H1 (cell line): ENCODE results near the gene NYAP2. TPM values are rescaled to one million over a fixed set of nuclear protein-coding genes. Genes with fewer than 3 reads are reported as not detected.

Experiments
- CTCF ChIA-PET: fragments of 300-600 bp; sonication (Branson Sonifier 250); formaldehyde crosslinking; loops from one replicate; lab custom pipeline; 2021; ENCODE audit not compliant: partially characterized antibody; lab: Charles Lee
- POLR2A ChIA-PET: fragments of 300-600 bp; sonication (Branson Sonifier 250); formaldehyde crosslinking; loops from one replicate; lab custom pipeline; 2021; ENCODE audit warnings: inconsistent platforms; ENCODE audit not compliant: partially characterized antibody; lab: Charles Lee
- DNase-seq, 2 experiments: peaks; one replicate each; pipeline versions ENCODE4 v3.0.0 to v3.0.0-alpha.2; 2010 to 2022; ENCODE audit warnings: low spot score in 2 of 2, low read depth in 1 of 2, mixed read lengths in 1 of 2
- FAIRE-seq: peaks from 2 replicates; lab custom pipeline; 2011; peaks lifted over from hg19 to GRCh38; lab: Jason Lieb, UNC
- H2AFZ ChIP-seq: 2 replicates; pipeline ENCODE4 v1.8.1; 2012; ENCODE audit warnings: low read length, inconsistent platforms
- H2AK5ac ChIP-seq: 2 replicates; pipeline ENCODE4 v1.6.1; 2013; ENCODE audit warnings: low read depth, low read length
- H2BK120ac ChIP-seq: replicated peaks from 2 replicates; pipeline ENCODE3; 2013; ENCODE audit warnings: low read depth, low read length, inconsistent platforms
- H2BK12ac ChIP-seq: 2 replicates; pipeline ENCODE4 v1.6.1; 2013; ENCODE audit warnings: low read depth, low read length
- H2BK15ac ChIP-seq: 2 replicates; pipeline ENCODE4 v1.6.1; 2013; ENCODE audit warnings: low read length
- H2BK20ac ChIP-seq: 2 replicates; pipeline ENCODE4 v1.6.1; 2013; ENCODE audit warnings: low read length
- H2BK5ac ChIP-seq: 2 replicates; pipeline ENCODE4 v1.6.1; 2013; ENCODE audit warnings: low read depth, low read length
- H3K14ac ChIP-seq: 2 replicates; pipeline ENCODE4 v1.6.1; 2013; ENCODE audit warnings: inconsistent platforms; ENCODE audit not compliant: insufficient read length
- H3K18ac ChIP-seq: 2 replicates; pipeline ENCODE4 v1.6.1; 2013; ENCODE audit warnings: low read length; ENCODE audit errors: extremely low read depth
- H3K23ac ChIP-seq: 2 replicates; pipeline ENCODE4 v1.6.1; 2013; ENCODE audit warnings: inconsistent platforms; ENCODE audit not compliant: insufficient read length
- H3K23me2 ChIP-seq: 2 replicates; pipeline ENCODE4 v1.6.1; 2013; ENCODE audit warnings: low read depth, low read length
- H3K27ac ChIP-seq: 2 replicates; pipeline ENCODE4 v1.6.1; 2011; ENCODE audit warnings: low read depth, low read length, inconsistent platforms
- H3K27me3 ChIP-seq, 4 experiments: replicated peaks in 1 of 4; 1 replicate in 1 of 4; 2 replicates in 3 of 4; pipeline versions ENCODE4 v1.6.1 to v1.8.1; 2011 to 2013; ENCODE audit warnings: low read length in 3 of 4, mild to moderate bottlenecking in 3 of 4, inconsistent platforms in 2 of 4, mixed read lengths in 2 of 4, moderate library complexity in 1 of 4; ENCODE audit not compliant: control insufficient read depth in 3 of 4, insufficient read depth in 3 of 4; ENCODE audit errors: extremely low read depth in 1 of 4
- H3K36me3 ChIP-seq, 4 experiments: 2 replicates each; pipeline versions ENCODE4 v1.6.1 to v1.8.1; 2011 to 2013; ENCODE audit warnings: mild to moderate bottlenecking in 4 of 4, low read length in 3 of 4, moderate library complexity in 2 of 4, control low read depth in 1 of 4, inconsistent platforms in 1 of 4; ENCODE audit not compliant: insufficient read depth in 4 of 4, control insufficient read depth in 2 of 4
- H3K4ac ChIP-seq: replicated peaks from 2 replicates; pipeline ENCODE3; 2013; ENCODE audit warnings: low read length, low read depth, mixed read lengths, inconsistent platforms; ENCODE audit not compliant: insufficient read length
- H3K4me1 ChIP-seq, 4 experiments: replicated peaks in 1 of 4; 1 replicate in 1 of 4; 2 replicates in 3 of 4; pipeline versions ENCODE4 v1.6.1 to v1.8.1; 2011 to 2013; ENCODE audit warnings: low read length in 3 of 4, inconsistent platforms in 2 of 4, mixed read lengths in 1 of 4; ENCODE audit not compliant: insufficient read depth in 4 of 4, control insufficient read depth in 3 of 4
- H3K4me2 ChIP-seq, 2 experiments: 2 replicates each; pipeline versions ENCODE4 v1.6.1 to v1.8.1; 2011 to 2013; ENCODE audit warnings: low read depth in 2 of 2, low read length in 2 of 2, control low read depth in 1 of 2, inconsistent platforms in 1 of 2, mild to moderate bottlenecking in 1 of 2; ENCODE audit not compliant: insufficient read depth in 1 of 2
- H3K4me3 ChIP-seq, 4 experiments: fragments of 200-600, 300-600 bp in 1 of 4; sonication (generic), shearing (Covaris generic), sonication (Bioruptor Twin) in 1 of 4; 2 replicates each; pipeline versions ENCODE4 v1.5.1 to v1.8.1; 2011 to 2016; ENCODE audit warnings: low read length in 4 of 4, low read depth in 3 of 4, control low read depth in 2 of 4, inconsistent platforms in 2 of 4, mild to moderate bottlenecking in 2 of 4, mixed read lengths in 1 of 4, moderate library complexity in 1 of 4; ENCODE audit not compliant: insufficient read depth in 2 of 4; ENCODE audit errors: extremely low read depth in 1 of 4
- H3K56ac ChIP-seq: replicated peaks from 2 replicates; pipeline ENCODE3; 2013; ENCODE audit warnings: low read depth, mild to moderate bottlenecking, mixed read lengths, low read length, inconsistent platforms; ENCODE audit not compliant: insufficient read length
- H3K79me1 ChIP-seq: 2 replicates; pipeline ENCODE4 v1.6.1; 2013; ENCODE audit warnings: low read depth, low read length, control low read depth
- H3K79me2 ChIP-seq, 2 experiments: 2 replicates each; pipeline versions ENCODE4 v1.6.1 to v1.8.1; 2012 to 2013; ENCODE audit warnings: low read length in 2 of 2, mild to moderate bottlenecking in 2 of 2, inconsistent platforms in 1 of 2; ENCODE audit not compliant: insufficient read depth in 2 of 2, control insufficient read depth in 1 of 2
- H3K9ac ChIP-seq, 4 experiments: replicated peaks in 1 of 4; 1 replicate in 1 of 4; 2 replicates in 3 of 4; pipeline versions ENCODE4 v1.6.1 to v1.8.1; 2011 to 2013; ENCODE audit warnings: low read depth in 3 of 4, low read length in 3 of 4, control low read depth in 2 of 4, mild to moderate bottlenecking in 2 of 4, moderate library complexity in 2 of 4, inconsistent platforms in 1 of 4; ENCODE audit errors: extremely low read depth in 1 of 4
- H3K9me3 ChIP-seq, 2 experiments: 2 replicates each; pipeline versions ENCODE4 v1.6.1 to v1.8.1; 2012 to 2013; ENCODE audit warnings: mild to moderate bottlenecking in 2 of 2, moderate library complexity in 2 of 2, control low read depth in 1 of 2, inconsistent platforms in 1 of 2, low read depth in 1 of 2, low read length in 1 of 2, mixed read lengths in 1 of 2; ENCODE audit not compliant: insufficient read depth in 2 of 2
- H4K20me1 ChIP-seq, 2 experiments: replicated peaks in 1 of 2; 2 replicates each; pipeline versions ENCODE3 to v1.8.1; 2011 to 2013; ENCODE audit warnings: inconsistent platforms in 2 of 2, low read length in 2 of 2, mild to moderate bottlenecking in 1 of 2; ENCODE audit not compliant: insufficient read depth in 2 of 2, control insufficient read depth in 1 of 2
- H4K5ac ChIP-seq: 2 replicates; pipeline ENCODE4 v1.6.1; 2013; ENCODE audit warnings: low read length, low read depth, mixed read lengths, inconsistent platforms; ENCODE audit not compliant: insufficient read length
- H4K8ac ChIP-seq: 2 replicates; pipeline ENCODE4 v1.8.0; 2013; ENCODE audit warnings: mild to moderate bottlenecking, moderate library complexity, low read length, inconsistent platforms; ENCODE audit not compliant: insufficient read depth; ENCODE audit errors: extremely low read depth
- H4K91ac ChIP-seq: replicated peaks from 2 replicates; pipeline ENCODE3; 2013; ENCODE audit warnings: low read length, mixed read lengths, inconsistent platforms; ENCODE audit not compliant: insufficient read length
- JUND ChIP-seq: IDR thresholded peaks from 2 replicates; pipeline ENCODE4 v1.6.1; 2011; ENCODE audit warnings: mild to moderate bottlenecking, improper control_type of control experiment, low read length
- KDM5A ChIP-seq: fragments of 200-600 bp; IDR thresholded peaks from 2 replicates; pipeline ENCODE4 v1.7.1; 2012; ENCODE audit warnings: mild to moderate bottlenecking, low read length, inconsistent platforms, mixed read lengths
- MAFK ChIP-seq: IDR thresholded peaks from 2 replicates; pipeline ENCODE4 v1.6.1; 2012; ENCODE audit warnings: low read depth, mild to moderate bottlenecking, improper control_type of control experiment, low read length
- NANOG ChIP-seq: IDR thresholded peaks from 2 replicates; pipeline ENCODE4 v1.6.1; 2011; ENCODE audit warnings: low read length, low read depth, mild to moderate bottlenecking, inconsistent platforms; ENCODE audit not compliant: insufficient read depth, poor library complexity, severe bottlenecking
- NRF1 ChIP-seq: IDR thresholded peaks from 2 replicates; pipeline ENCODE4 v1.6.1; 2011; ENCODE audit warnings: mild to moderate bottlenecking, low read depth, low read length, improper control_type of control experiment
- RAD21 ChIP-seq, 2 experiments: IDR thresholded peaks in 1 of 2; conservative IDR thresholded peaks in 1 of 2; 2 replicates each; pipeline ENCODE4 v1.6.1; 2011; ENCODE audit warnings: low read depth in 2 of 2, low read length in 2 of 2, improper control_type of control experiment in 1 of 2, inconsistent platforms in 1 of 2, mild to moderate bottlenecking in 1 of 2, moderate library complexity in 1 of 2
- SRF ChIP-seq: IDR thresholded peaks from 2 replicates; pipeline ENCODE4 v1.6.1; 2011; ENCODE audit warnings: mild to moderate bottlenecking, low read depth, low read length, moderate library complexity
- TEAD4 ChIP-seq: IDR thresholded peaks from 2 replicates; pipeline ENCODE4 v1.6.1; 2012; ENCODE audit warnings: low read depth, low read length, inconsistent platforms, mixed read lengths
- YY1 ChIP-seq: IDR thresholded peaks from 2 replicates; pipeline ENCODE4 v1.6.1; 2011; ENCODE audit warnings: low read depth, mild to moderate bottlenecking, low read length
- WGBS, 2 experiments: shearing (Covaris generic) in 1 of 2; methylation state at CpG; one replicate each; pipeline versions ENCODE4 v1.1.6 to v1.1.7; 2013 to 2015; ENCODE audit warnings: low lambda C conversion rate in 2 of 2, mixed read lengths in 2 of 2, inconsistent platforms in 1 of 2, low coverage in 1 of 2, missing lambda C conversion rate in 1 of 2; ENCODE audit not compliant: insufficient replicate concordance in 2 of 2, insufficient coverage in 1 of 2, insufficient read length in 1 of 2; ENCODE audit errors: extremely low coverage in 1 of 2, missing lambda C conversion rate in 1 of 2; 5-methylcytosine and 5-hydroxymethylcytosine counted together
- polyA plus RNA-seq, 7 experiments: library from polyadenylated mRNA; depleted of rRNA in 3 of 7; stranded (reverse) in 5 of 7; unstranded in 2 of 7; fragments of >200 nt in 5 of 7; fragments of 200-250 nt in 2 of 7; gene quantifications; 1 replicate in 5 of 7; 2 replicates in 1 of 7; 4 replicates in 1 of 7; pipeline versions ENCODE4 v1.2.1 to v1.2.3, GENCODE V29; 2011 to 2013; ENCODE audit warnings: missing spikeins in 2 of 7, mixed read lengths in 2 of 7
- total RNA-seq: library from RNA; stranded (reverse); fragmentation: NEBNext Ultra II Directional; extraction: Animal tissue kit (Norgen Biotek cat#: 25700); gene quantifications from 2 replicates; pipeline ENCODE4 v1.2.1, GENCODE V29; 2021
- TF ChIP-seq, protein P1 (sequence below), 3 experiments: IDR thresholded peaks; 1 replicate in 2 of 3; 2 replicates in 1 of 3; pipeline versions ENCODE4 v1.5.1 to v1.6.1; 2011; ENCODE audit warnings: low read length in 3 of 3, mild to moderate bottlenecking in 3 of 3, inconsistent platforms in 2 of 3, low read depth in 1 of 3, moderate library complexity in 1 of 3; ENCODE audit not compliant: insufficient read depth in 1 of 3; ENCODE audit errors: control extremely low read depth in 1 of 3
- TF ChIP-seq, protein P2 (sequence below): IDR thresholded peaks from 2 replicates; pipeline ENCODE4 v1.6.1; 2011; ENCODE audit warnings: low read length, improper control_type of control experiment

Gene NYAP2
- total and polyA plus RNA-seq, 2 of the 8 experiments (the other 6 are each of a cell fraction or from before 2014, with no cell fraction given), result not detected

DNA sequence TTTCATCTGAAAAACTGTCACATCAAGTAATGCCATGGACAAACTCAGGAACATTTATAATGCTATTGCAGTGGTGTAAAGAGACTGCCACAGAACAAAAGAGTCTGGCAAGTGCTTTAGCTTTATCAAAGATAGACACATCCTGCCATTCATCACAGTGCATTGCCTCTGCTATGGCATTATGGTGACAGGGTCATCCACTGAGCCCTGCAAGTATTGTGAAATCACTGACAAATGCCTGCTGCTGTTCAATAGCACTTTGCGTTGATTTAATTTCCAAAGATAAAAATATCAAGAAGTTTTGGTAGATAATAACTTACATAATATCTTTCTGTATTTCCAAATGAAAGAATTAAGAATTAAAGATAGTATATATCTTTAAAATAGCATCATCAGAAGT lies 38.7 kb downstream of the NYAP2 start:
- Histone ChIP-seq H2BK20ac (no peak overlapping the region), H3K23me2 (no peaks in the 10 kb centered on the region), H4K5ac (no peak overlapping the region), H2BK12ac (no peak overlapping the region), H4K91ac (no peak overlapping the region), H2AK5ac (no peak overlapping the region), H2BK5ac (no peak overlapping the region), H3K56ac (no peak overlapping the region), H3K79me2 (no peaks in the 10 kb centered on the region), H4K20me1 (no peaks in the 10 kb centered on the region), H3K4me1 (no peaks in the 10 kb centered on the region), H2BK15ac (no peak overlapping the region), H3K36me3 (no peaks in the 10 kb centered on the region), H3K27me3 (no peaks in the 10 kb centered on the region), H3K4me2 (no peak overlapping the region), H3K4ac (no peak overlapping the region), H3K18ac (no peak overlapping the region), H2AFZ (no peak overlapping the region), H3K9ac (no peak overlapping the region), H3K14ac (no peak overlapping the region), H3K79me1 (no peaks in the 10 kb centered on the region), H4K8ac (no peak overlapping the region), H3K27ac (no peak overlapping the region), H3K23ac (no peak overlapping the region), H3K9me3 (no peaks in the 10 kb centered on the region), H3K4me3 (no peak overlapping the region), H2BK120ac (no peak overlapping the region)
- WGBS, 2 experiments, result 93% methylated on average over 1 of the region's 1 CpG; no CpG with 5 or more reads in 1 of the 2 experiments
- FAIRE-seq (no peak), DNase-seq (no peak)
- ChIA-PET POLR2A (no interaction called here), CTCF (no interaction called here)
- no peak for TF ChIP-seq NRF1
- no peak for TF ChIP-seq JUND
- no peak for TF ChIP-seq MAFK
- no peak for TF ChIP-seq RAD21 (IDR thresholded peaks at IDR 0.05 in 1 of 2, conservative IDR thresholded peaks at IDR 0.05 in 1 of 2; ENCODE audit: low read depth in 2 of 2, low read length in 2 of 2)
- TF ChIP-seq YY1, result no peak
- TF ChIP-seq SRF, result no peak
- TF ChIP-seq NANOG, result no peak
- no peak for TF ChIP-seq TEAD4
- TF ChIP-seq, protein P1, sequence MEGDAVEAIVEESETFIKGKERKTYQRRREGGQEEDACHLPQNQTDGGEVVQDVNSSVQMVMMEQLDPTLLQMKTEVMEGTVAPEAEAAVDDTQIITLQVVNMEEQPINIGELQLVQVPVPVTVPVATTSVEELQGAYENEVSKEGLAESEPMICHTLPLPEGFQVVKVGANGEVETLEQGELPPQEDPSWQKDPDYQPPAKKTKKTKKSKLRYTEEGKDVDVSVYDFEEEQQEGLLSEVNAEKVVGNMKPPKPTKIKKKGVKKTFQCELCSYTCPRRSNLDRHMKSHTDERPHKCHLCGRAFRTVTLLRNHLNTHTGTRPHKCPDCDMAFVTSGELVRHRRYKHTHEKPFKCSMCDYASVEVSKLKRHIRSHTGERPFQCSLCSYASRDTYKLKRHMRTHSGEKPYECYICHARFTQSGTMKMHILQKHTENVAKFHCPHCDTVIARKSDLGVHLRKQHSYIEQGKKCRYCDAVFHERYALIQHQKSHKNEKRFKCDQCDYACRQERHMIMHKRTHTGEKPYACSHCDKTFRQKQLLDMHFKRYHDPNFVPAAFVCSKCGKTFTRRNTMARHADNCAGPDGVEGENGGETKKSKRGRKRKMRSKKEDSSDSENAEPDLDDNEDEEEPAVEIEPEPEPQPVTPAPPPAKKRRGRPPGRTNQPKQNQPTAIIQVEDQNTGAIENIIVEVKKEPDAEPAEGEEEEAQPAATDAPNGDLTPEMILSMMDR (IDR thresholded peaks at IDR 0.05; ENCODE audit: control extremely low read depth in 1 of 3, insufficient read depth in 1 of 3, low read depth in 1 of 3, low read length in 3 of 3), result no peak
- no peak for TF ChIP-seq KDM5A
- TF ChIP-seq, protein P2, sequence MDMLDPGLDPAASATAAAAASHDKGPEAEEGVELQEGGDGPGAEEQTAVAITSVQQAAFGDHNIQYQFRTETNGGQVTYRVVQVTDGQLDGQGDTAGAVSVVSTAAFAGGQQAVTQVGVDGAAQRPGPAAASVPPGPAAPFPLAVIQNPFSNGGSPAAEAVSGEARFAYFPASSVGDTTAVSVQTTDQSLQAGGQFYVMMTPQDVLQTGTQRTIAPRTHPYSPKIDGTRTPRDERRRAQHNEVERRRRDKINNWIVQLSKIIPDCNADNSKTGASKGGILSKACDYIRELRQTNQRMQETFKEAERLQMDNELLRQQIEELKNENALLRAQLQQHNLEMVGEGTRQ, result no peak
